Endothelial cell of umbilical vein (primary cell): ENCODE data around the gene MED17.

Source experiments
- CTCF ChIP-seq, 2 donors: IDR thresholded peaks; 1 replicate in 1 of 2; 2 replicates in 1 of 2; pipeline ENCODE4 v1.5.1; 2011; ENCODE audit warnings: low read length in 2 of 2, mild to moderate bottlenecking in 2 of 2, moderate library complexity in 2 of 2, control low read depth in 1 of 2, inconsistent platforms in 1 of 2, low read depth in 1 of 2; ENCODE audit not compliant: insufficient read depth in 1 of 2; ENCODE audit errors: extremely low read depth in 1 of 2
- EZH2 ChIP-seq: IDR thresholded peaks from 2 replicates; pipeline ENCODE4 v1.6.1; 2012; ENCODE audit warnings: borderline replicate concordance, low read depth, mild to moderate bottlenecking, moderate library complexity, low read length, inconsistent platforms; ENCODE audit not compliant: severe bottlenecking
- GATA2 ChIP-seq: IDR thresholded peaks from 2 replicates; pipeline ENCODE4 v1.7.0; 2011; ENCODE audit warnings: low read depth, mild to moderate bottlenecking, moderate library complexity, mixed read lengths, low read length; ENCODE audit not compliant: insufficient read length, insufficient read depth
- JUN ChIP-seq: IDR thresholded peaks from 2 replicates; pipeline ENCODE4 v1.6.1; 2011; ENCODE audit warnings: borderline replicate concordance, low read depth; ENCODE audit not compliant: insufficient read length, insufficient read depth
- MAX ChIP-seq: IDR thresholded peaks from 2 replicates; pipeline ENCODE4 v1.6.1; 2011; ENCODE audit not compliant: insufficient read depth, insufficient read length
- MYC ChIP-seq: IDR thresholded peaks from one replicate; pipeline ENCODE4 v1.6.1; 2011; ENCODE audit warnings: mild to moderate bottlenecking, low read depth, low read length
- POLR2A ChIP-seq: IDR thresholded peaks from 2 replicates; pipeline ENCODE4 v1.6.1; 2012; ENCODE audit warnings: low read depth, mild to moderate bottlenecking, control low read depth, low read length
- POLR2AphosphoS5 ChIP-seq: IDR thresholded peaks from 2 replicates; pipeline ENCODE4 v1.6.1; 2012; ENCODE audit warnings: low read depth, mild to moderate bottlenecking, control low read depth, low read length, moderate library complexity; ENCODE audit not compliant: insufficient read depth

- TF ChIP-seq CTCF (IDR thresholded peaks at IDR 0.05; ENCODE audit: extremely low read depth in 1 of 2, insufficient read depth in 1 of 2, low read depth in 1 of 2, low read length in 2 of 2), result no peak
- no peak for TF ChIP-seq GATA2
- no peak for TF ChIP-seq MAX
- TF ChIP-seq POLR2A, result no peak
- TF ChIP-seq EZH2, result no peak
- no peak for TF ChIP-seq POLR2AphosphoS5
- no peak for TF ChIP-seq JUN
- TF ChIP-seq MYC, result no peak
Measured at GRCh38 chr11:93845181-93846092, 61.4 kb downstream of the MED17 start.
